Peyer's patch (tissue), 4 donors: ENCODE measurements around the gene SMIM21. TPM values are rescaled to one million over a fixed set of nuclear protein-coding genes. Genes with fewer than 3 reads are reported as not detected.

Experiments
- DNase-seq, 3 donors: peaks; one replicate each; pipeline ENCODE4 v3.0.0-alpha.2; 2017 to 2019
- H3K27ac ChIP-seq, 4 donors: fragments of 200-600 bp; sonication (generic); one replicate each; pipeline ENCODE4 v1.5.1; 2016 to 2019
- H3K27me3 ChIP-seq, 2 donors: fragments of 200-600 bp; sonication (generic); one replicate each; pipeline ENCODE4 v1.5.1; 2019
- H3K36me3 ChIP-seq, 3 donors: fragments of 200-600 bp; sonication (generic); one replicate each; pipeline ENCODE4 v1.5.1; 2016 to 2019
- H3K4me1 ChIP-seq, 4 donors: fragments of 200-600 bp; sonication (generic); one replicate each; pipeline ENCODE4 v1.5.1; 2016 to 2019
- H3K4me3 ChIP-seq, 4 donors: fragments of 200-600 bp; sonication (generic); 1 replicate in 3 of 4; 2 replicates in 1 of 4; pipeline ENCODE4 v1.5.1; 2016 to 2019; ENCODE audit warnings: mild to moderate bottlenecking in 1 of 4
- H3K9me3 ChIP-seq, 4 donors: fragments of 200-600 bp; sonication (generic); one replicate each; pipeline ENCODE4 v1.5.1; 2016 to 2019; ENCODE audit warnings: mild to moderate bottlenecking in 1 of 4
- CTCF ChIP-seq, 6 experiments: fragments of 450-650 bp in 4 of 6; fragments of 200-600 bp in 2 of 6; sonication (generic) in 1 of 6; IDR thresholded peaks; one replicate each; pipeline ENCODE4 v1.5.1; 2017 to 2019; ENCODE audit warnings: antibody characterized with exemption in 6 of 6, mild to moderate bottlenecking in 3 of 6, moderate library complexity in 1 of 6
- POLR2A ChIP-seq, 2 donors: fragments of 450-650 bp; IDR thresholded peaks; one replicate each; pipeline ENCODE4 v1.5.1; 2017; ENCODE audit warnings: antibody characterized with exemption in 2 of 2, mild to moderate bottlenecking in 2 of 2, moderate library complexity in 2 of 2
- total RNA-seq, 4 donors: library from RNA; depleted of rRNA; stranded (reverse); fragments of >200 nt; gene quantifications; one replicate each; pipeline ENCODE4 v1.1.0, GENCODE V29; 2016

Gene SMIM21
- total RNA-seq, 4 donors from 2014 or later, result not detected

GRCh38 chr18:75408554-75409506, 18.7 kb downstream of the SMIM21 start:
- Histone ChIP-seq H3K9me3 (no peaks in the 10 kb centered on the region), H3K36me3 (no peaks in the 10 kb centered on the region), H3K27me3 (no peaks in the 10 kb centered on the region), H3K27ac (no peak overlapping the region), H3K4me1 (no peaks in the 10 kb centered on the region), H3K4me3 (no peak overlapping the region)
- no peak for DNase-seq
- TF ChIP-seq POLR2A (IDR thresholded peaks at IDR 0.05), result no peak
- no peak for TF ChIP-seq CTCF (IDR thresholded peaks at IDR 0.05)

- Histone ChIP-seq H3K27ac (no peak overlapping the region), H3K4me3 (no peak overlapping the region), H3K27me3 (no peaks in the 10 kb centered on the region), H3K9me3 (no peaks in the 10 kb centered on the region), H3K4me1 (no peaks in the 10 kb centered on the region), H3K36me3 (no peaks in the 10 kb centered on the region)
- no peak for DNase-seq
- no peak for TF ChIP-seq CTCF (IDR thresholded peaks at IDR 0.05)
- no peak for TF ChIP-seq POLR2A (IDR thresholded peaks at IDR 0.05)
Observed at GRCh38 chr18:75407468-75408437, 19.8 kb downstream of the SMIM21 start.

- no peak for TF ChIP-seq POLR2A (IDR thresholded peaks at IDR 0.05)
- TF ChIP-seq CTCF (IDR thresholded peaks at IDR 0.05), result no peak
- H3K27ac ChIP-seq, result no peak overlapping the region
- no peaks in the 10 kb centered on the region for H3K36me3 ChIP-seq
- no peaks in the 10 kb centered on the region for H3K27me3 ChIP-seq
- no peaks in the 10 kb centered on the region for H3K4me1 ChIP-seq
- no peak overlapping the region for H3K4me3 ChIP-seq
- DNase-seq, result no peak
- no peaks in the 10 kb centered on the region for H3K9me3 ChIP-seq
Observed at GRCh38 chr18:75406491-75407445, 20.7 kb downstream of the SMIM21 start.

- Histone ChIP-seq H3K36me3 (no peaks in the 10 kb centered on the region), H3K9me3 (no peaks in the 10 kb centered on the region), H3K4me3 (no peak overlapping the region), H3K27ac (no peak overlapping the region), H3K4me1 (no peaks in the 10 kb centered on the region), H3K27me3 (no peaks in the 10 kb centered on the region)
- TF ChIP-seq CTCF (IDR thresholded peaks at IDR 0.05) (no peak), POLR2A (IDR thresholded peaks at IDR 0.05) (no peak)
- no peak for DNase-seq
Observed at GRCh38 chr18:75405351-75405750, 22.2 kb downstream of the SMIM21 start.

GRCh38 chr18:75400366-75400765, 27.1 kb downstream of the SMIM21 start:
- DNase-seq, result no peak

More at GRCh38 chr18:75400366-75400765, 27.1 kb downstream of the SMIM21 start:
- Histone ChIP-seq H3K4me1 (no peaks in the 10 kb centered on the region), H3K36me3 (no peaks in the 10 kb centered on the region), H3K27ac (no peak overlapping the region), H3K4me3 (no peak overlapping the region), H3K27me3 (no peaks in the 10 kb centered on the region), H3K9me3 (no peaks in the 10 kb centered on the region)
- TF ChIP-seq POLR2A (IDR thresholded peaks at IDR 0.05), result no peak
- no peak for TF ChIP-seq CTCF (IDR thresholded peaks at IDR 0.05)
